DMS153 treated with DMSO at 0.1 percent for 48 hours (cell line): Measurements from ENCODE around the gene MSL1.
A peak's percentile ranks its signal among the peaks of the same experiment; 100 is the strongest.

Experiments
- DNase-seq: peaks from one replicate; lab custom pipeline; 2025; ENCODE audit not compliant: unreplicated experiment; lab: John Stamatoyannopoulos, UW

Gene MSL1

GRCh38 chr17:40121181-40122135, at the start of gene MSL1:
MSL1 (plus strand) TSS chr17:40121971; CDS start chr17:40122613, 642 bp downstream.
- DNase-seq: peak; percentile 37

DNA sequence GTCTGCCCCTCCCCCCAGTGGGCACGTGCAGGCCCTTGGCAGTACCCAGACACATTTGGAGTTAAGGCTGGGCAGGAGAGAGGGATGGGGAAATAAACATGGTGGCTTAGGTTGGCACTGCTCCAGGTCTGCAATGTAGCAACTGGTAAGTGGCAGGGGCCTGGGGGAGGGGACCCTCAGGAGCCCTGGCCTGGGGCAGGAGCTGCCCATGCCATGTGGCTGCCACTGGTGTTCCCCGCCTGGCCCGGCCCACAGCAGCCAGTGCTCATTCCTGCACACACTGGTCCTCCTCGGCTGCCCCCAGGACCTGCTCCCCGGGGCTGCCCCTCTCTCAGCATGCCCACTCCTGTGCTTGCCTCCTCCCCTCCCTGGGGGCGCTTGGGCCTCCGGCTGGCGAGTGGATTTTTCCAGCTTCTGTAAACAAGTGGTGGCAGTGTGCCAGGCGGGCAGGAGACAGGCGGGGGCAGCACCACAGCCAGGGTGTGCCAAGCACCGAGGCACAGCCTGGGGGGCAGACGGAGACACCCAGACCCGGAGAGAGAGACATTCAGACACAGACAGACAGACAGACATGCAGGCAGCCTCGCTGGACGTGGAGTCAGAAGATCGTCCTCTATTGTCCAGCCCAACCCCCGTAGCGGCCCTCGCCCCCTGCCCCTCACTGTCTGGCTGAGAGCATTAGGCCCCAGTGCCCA, 49.6 kb upstream of the MSL1 start:
- DNase-seq: peak; percentile 94

DNA sequence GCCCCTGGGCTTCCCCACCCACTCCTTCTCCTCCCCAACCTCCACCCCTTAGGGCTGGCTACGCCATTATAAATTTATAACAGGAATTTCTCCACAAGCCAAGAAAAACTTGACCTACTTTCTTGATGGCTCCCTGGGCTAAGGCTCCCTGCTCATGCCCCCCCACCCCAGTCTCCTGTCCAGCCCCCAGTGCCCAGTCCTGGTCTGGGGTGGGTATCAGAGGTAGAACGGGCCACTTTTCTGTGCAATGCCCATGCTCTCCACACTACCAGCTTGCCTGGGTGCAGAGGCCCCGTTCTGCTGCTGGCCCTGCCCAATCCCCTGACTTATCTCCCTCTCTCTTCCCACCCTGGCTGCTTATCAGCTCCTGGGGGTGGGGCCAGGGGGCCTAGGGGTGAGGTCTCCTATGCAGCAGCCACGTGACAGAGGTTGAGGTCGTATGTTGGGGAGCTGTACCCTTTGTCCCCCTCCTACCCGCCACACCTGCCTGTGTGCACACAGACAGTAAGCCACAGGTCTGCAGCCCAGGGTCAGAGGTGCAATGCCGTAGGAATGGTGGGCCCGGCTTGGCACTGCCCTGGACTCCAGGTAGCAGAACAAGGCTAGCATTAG, 48.9 kb upstream of the MSL1 start:
- DNase-seq: no peak

DNA sequence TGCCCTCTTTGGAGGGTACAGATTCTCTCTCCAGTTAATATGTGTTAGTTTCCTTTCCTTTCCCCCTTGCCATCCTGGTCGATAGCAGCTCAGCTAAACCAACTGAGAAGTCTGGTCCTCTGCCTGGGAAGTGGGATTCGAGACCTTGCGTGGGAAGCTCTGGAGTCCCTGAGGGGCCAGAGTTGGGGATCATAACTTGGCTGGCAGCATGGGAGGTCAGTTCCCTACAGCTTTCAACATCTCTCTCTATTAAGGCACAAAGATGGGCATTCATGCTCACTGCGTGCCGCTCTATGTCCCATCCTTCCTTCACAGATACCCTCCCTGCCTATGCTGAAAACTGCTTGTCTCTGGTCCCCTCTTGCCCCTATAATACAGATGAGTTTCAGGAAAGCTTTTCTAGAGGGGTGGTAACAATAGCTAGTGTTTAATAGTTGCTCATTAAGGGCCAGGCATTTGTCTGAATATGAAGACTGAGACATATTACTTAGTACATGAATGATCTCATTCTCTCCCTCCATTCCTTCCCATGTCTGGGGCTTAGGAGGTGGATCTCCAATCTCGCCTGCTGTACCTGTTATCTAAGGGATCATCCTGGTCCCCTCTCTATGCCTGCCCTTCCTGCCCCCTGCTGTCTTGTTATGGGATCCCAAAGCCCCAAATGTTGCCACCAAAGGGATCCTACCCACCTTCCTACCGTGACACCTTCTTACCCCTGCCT, 48.2 kb upstream of the MSL1 start:
- DNase-seq: no peak

DNA sequence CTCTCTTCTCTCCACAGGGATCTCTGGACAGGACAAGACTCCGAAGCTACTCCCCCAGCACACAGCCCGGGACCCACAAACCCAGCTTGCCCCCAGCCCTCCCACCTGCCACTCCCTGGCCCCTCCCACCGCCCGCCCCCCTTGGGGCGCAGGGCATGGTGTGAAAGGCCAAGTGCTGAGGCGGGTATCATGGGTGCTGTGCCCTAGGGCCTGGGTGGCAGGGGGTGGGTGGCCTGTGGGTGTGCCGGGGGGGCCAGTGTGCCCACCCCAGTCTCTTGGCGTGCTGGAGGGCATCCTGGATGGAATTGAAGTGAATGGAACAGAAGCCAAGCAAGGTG, 47.6 kb upstream of the MSL1 start:
- DNase-seq: no peak

DNA sequence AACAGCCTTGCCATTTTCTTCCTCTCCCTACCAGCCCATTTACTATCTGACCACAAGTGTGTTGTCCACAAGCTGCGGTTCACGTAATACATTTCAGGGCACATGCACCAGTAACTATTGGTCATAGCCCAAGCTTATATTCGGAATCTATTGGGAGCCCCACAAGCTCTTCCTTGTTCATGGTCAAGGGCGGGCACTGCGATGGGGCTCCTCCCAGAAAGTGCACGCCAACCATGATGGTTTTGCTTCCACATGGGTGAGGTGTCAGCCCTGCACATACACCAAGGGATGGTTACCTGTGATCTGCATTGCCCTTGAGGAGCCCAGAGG, 46.9 kb upstream of the MSL1 start:
- DNase-seq: no peak

- peak; percentile 83 for DNase-seq
Measured at GRCh38 chr17:40075201-40075941, 46.4 kb upstream of the MSL1 start.

GRCh38 chr17:40075942-40076498, 45.8 kb upstream of the MSL1 start:
- no peak for DNase-seq

- no peak for DNase-seq
Measured at GRCh38 chr17:40076591-40076990, 45.2 kb upstream of the MSL1 start.

- DNase-seq: no peak
Measured at GRCh38 chr17:40079545-40079944, 42.2 kb upstream of the MSL1 start.

- no peak for DNase-seq
Measured at GRCh38 chr17:40084477-40084876, 37.3 kb upstream of the MSL1 start.

GRCh38 chr17:40086150-40087044, 35.4 kb upstream of the MSL1 start:
- DNase-seq: peak; percentile 23

- DNase-seq: no peak
Measured at GRCh38 chr17:40087049-40087794, 34.5 kb upstream of the MSL1 start.

GRCh38 chr17:40087903-40088718, 33.7 kb upstream of the MSL1 start:
- DNase-seq: no peak

- no peak for DNase-seq
Measured at GRCh38 chr17:40089077-40089895, 32.5 kb upstream of the MSL1 start.

- no peak for DNase-seq
Measured at GRCh38 chr17:40090237-40091119, 31.3 kb upstream of the MSL1 start.
